Measurements from ENCODE around the gene CLEC1A.

- TF ChIP-seq FOXJ3 (CRISPR knock-in tag; IDR thresholded peaks at IDR 0.05) (no peak), EZH2phosphoT487 (IDR thresholded peaks at IDR 0.05; ENCODE audit: borderline replicate concordance, low read depth) (no peak), CTCF (IDR thresholded peaks at IDR 0.05) (no peak)
Observed at GRCh38 chr12:10084733-10085132, 14.1 kb downstream of the CLEC1A start.
